Hepatocyte (in vitro differentiated cells): ENCODE results near the gene GSX2. TPM values are rescaled to one million over a fixed set of nuclear protein-coding genes. Genes with fewer than 3 reads are reported as not detected.

ENCODE experiments used
- DNase-seq: peaks from one replicate; pipeline ENCODE4 v3.0.0-alpha.2; 2016; ENCODE audit warnings: low spot score
- H2AFZ ChIP-seq: fragments of 200-600 bp; sonication (generic); 2 replicates; pipeline ENCODE4 v1.6.0; 2016; ENCODE audit warnings: antibody characterized with exemption, mild to moderate bottlenecking
- H3K27ac ChIP-seq: fragments of 200-600 bp; sonication (generic); 2 replicates; pipeline ENCODE4 v1.5.1; 2016; ENCODE audit warnings: mild to moderate bottlenecking
- H3K27me3 ChIP-seq: fragments of 200-600 bp; sonication (generic); 2 replicates; pipeline ENCODE4 v1.6.1; 2016
- H3K36me3 ChIP-seq: fragments of 200-600 bp; sonication (generic); replicated peaks from 2 replicates; pipeline ENCODE4 v1.5.1; 2016; ENCODE audit warnings: low read depth; ENCODE audit not compliant: insufficient read depth
- H3K4me1 ChIP-seq: fragments of 200-600 bp; sonication (generic); 2 replicates; pipeline ENCODE4 v1.5.1; 2016; ENCODE audit warnings: mild to moderate bottlenecking, moderate library complexity; ENCODE audit not compliant: insufficient read depth
- H3K4me2 ChIP-seq: fragments of 200-600 bp; sonication (generic); 2 replicates; pipeline ENCODE4 v1.6.0; 2016
- H3K4me3 ChIP-seq: fragments of 200-600 bp; sonication (generic); 2 replicates; pipeline ENCODE4 v1.5.1; 2016; ENCODE audit warnings: mild to moderate bottlenecking
- H3K79me2 ChIP-seq: fragments of 200-600 bp; sonication (generic); 2 replicates; pipeline ENCODE4 v1.6.0; 2017; ENCODE audit warnings: mild to moderate bottlenecking
- H3K9me2 ChIP-seq: fragments of 200-600 bp; sonication (generic); replicated peaks from 2 replicates; pipeline ENCODE4 v1.6.0; 2017; ENCODE audit warnings: mild to moderate bottlenecking; ENCODE audit not compliant: insufficient read depth
- H3K9me3 ChIP-seq: fragments of 200-600 bp; sonication (generic); 2 replicates; pipeline ENCODE4 v1.5.1; 2016; ENCODE audit warnings: low read depth, mild to moderate bottlenecking
- H4K20me1 ChIP-seq: fragments of 200-600 bp; sonication (generic); 2 replicates; pipeline ENCODE4 v1.6.0; 2016; ENCODE audit warnings: mild to moderate bottlenecking; ENCODE audit not compliant: insufficient read depth, poor library complexity, severe bottlenecking
- CTCF ChIP-seq: fragments of 200-600 bp; sonication (generic); IDR thresholded peaks from 2 replicates; pipeline ENCODE4 v1.5.1; 2016; ENCODE audit warnings: antibody characterized with exemption, mild to moderate bottlenecking; ENCODE audit not compliant: poor library complexity
- EZH2 ChIP-seq: fragments of 200-600 bp; sonication (generic); IDR thresholded peaks from 2 replicates; pipeline ENCODE4 v1.6.1; 2016; ENCODE audit warnings: antibody characterized with exemption, mild to moderate bottlenecking, borderline replicate concordance
- EZH2phosphoT487 ChIP-seq: fragments of 200-600 bp; sonication (generic); IDR thresholded peaks from one replicate; pipeline ENCODE4 v1.6.1; 2018; ENCODE audit warnings: antibody characterized with exemption, mild to moderate bottlenecking, low read depth, moderate library complexity; ENCODE audit not compliant: unreplicated experiment, severe bottlenecking
- WGBS: methylation state at CpG from one replicate; pipeline ENCODE4 v1.1.6; 2016; ENCODE audit warnings: low lambda C conversion rate; ENCODE audit errors: missing lambda C conversion rate; 5-methylcytosine and 5-hydroxymethylcytosine counted together
- polyA plus RNA-seq: library from polyadenylated mRNA; unstranded; fragments of >200 nt; fragmentation: Nextera tagmentation; extraction: Ambion mirVana; gene quantifications from 2 replicates; pipeline ENCODE4 v1.2.1, GENCODE V29; 2016
- total RNA-seq: library from RNA; depleted of rRNA; stranded (reverse); fragments of >200 nt; gene quantifications from 2 replicates; pipeline ENCODE4 v1.2.3, GENCODE V29; 2014

Gene GSX2
- total and polyA plus RNA-seq, 2 experiments from 2014 or later: not detected

- H3K27me3 ChIP-seq: peaks cover 7% of the 10 kb centered on the region
- no peak overlapping the region for H3K4me3 ChIP-seq
- H3K36me3 ChIP-seq: no peaks in the 10 kb centered on the region
- TF ChIP-seq EZH2phosphoT487 (no peak), EZH2 (no peak), CTCF (no peak)
- H3K4me1 ChIP-seq: no peaks in the 10 kb centered on the region
- no peak overlapping the region for H3K27ac ChIP-seq
- H3K4me2 ChIP-seq: no peak overlapping the region
- H4K20me1 ChIP-seq: no peaks in the 10 kb centered on the region
- no peaks in the 10 kb centered on the region for H3K9me3 ChIP-seq
- H3K79me2 ChIP-seq: no peaks in the 10 kb centered on the region
- H2AFZ ChIP-seq: no peak overlapping the region
- H3K9me2 ChIP-seq: no peaks in the 10 kb centered on the region
- WGBS: 90% methylated on average over 3 of the region's 3 CpGs
- DNase-seq: no peak
Observed at GRCh38 chr4:54085284-54085683, 14.7 kb upstream of the GSX2 start.

DNA sequence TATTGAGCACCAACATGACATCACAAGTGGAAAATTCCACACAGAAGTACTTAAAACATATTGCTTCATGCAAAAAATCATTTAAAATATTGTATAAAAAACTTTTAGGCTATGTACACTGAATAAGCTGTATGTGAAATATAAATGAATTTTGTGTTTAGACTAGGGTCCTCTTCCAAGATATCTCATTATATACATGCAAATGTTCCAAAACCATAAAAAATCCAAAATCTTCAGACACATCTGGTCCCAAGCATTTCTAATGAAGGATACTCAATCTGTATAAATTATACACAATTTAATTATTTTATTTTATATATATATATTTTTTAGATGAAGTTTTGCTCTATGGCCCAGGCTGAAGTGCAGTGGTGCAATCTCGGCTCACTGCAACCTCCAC is 10.1 kb upstream of the GSX2 start:
- no peak overlapping the region for H3K27ac ChIP-seq
- 100% methylated on average over 1 of the region's 1 CpG for WGBS
- peaks cover 10% of the 10 kb centered on the region for H3K4me1 ChIP-seq
- H3K4me2 ChIP-seq: no peak overlapping the region
- no peaks in the 10 kb centered on the region for H3K79me2 ChIP-seq
- H4K20me1 ChIP-seq: no peaks in the 10 kb centered on the region
- no peak for TF ChIP-seq CTCF
- TF ChIP-seq EZH2phosphoT487: no peak
- no peak for TF ChIP-seq EZH2
- H3K27me3 ChIP-seq: peaks cover 34% of the 10 kb centered on the region
- no peaks in the 10 kb centered on the region for H3K36me3 ChIP-seq
- no peak overlapping the region for H3K4me3 ChIP-seq
- no peaks in the 10 kb centered on the region for H3K9me3 ChIP-seq
- H3K9me2 ChIP-seq: no peaks in the 10 kb centered on the region
- DNase-seq: no peak
- H2AFZ ChIP-seq: no peak overlapping the region

DNA sequence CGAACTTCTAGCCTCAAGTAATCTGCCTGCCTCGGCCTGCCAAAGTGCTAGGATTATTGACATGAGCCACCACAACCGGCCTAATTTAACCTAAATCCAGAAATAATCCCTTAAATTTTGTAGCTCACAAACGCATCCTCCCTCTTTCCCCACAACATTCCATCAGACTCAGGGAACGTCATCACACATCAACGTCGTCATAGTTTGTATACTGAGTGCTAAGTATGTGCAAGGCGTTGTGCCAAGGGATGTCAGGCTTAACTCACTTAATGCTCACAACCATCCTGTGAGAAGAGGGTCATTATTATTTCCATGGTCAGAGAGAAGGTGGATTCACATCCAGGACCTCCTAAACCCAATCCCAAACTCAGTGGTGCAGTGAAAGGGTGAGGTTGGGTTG is 9.6 kb upstream of the GSX2 start:
- Histone ChIP-seq H3K79me2 (no peaks in the 10 kb centered on the region), H3K4me2 (no peak overlapping the region), H3K27me3 (peaks cover 39% of the 10 kb centered on the region), H4K20me1 (no peaks in the 10 kb centered on the region), H3K9me2 (no peaks in the 10 kb centered on the region), H2AFZ (no peak overlapping the region), H3K4me1 (peaks cover 10% of the 10 kb centered on the region), H3K9me3 (no peaks in the 10 kb centered on the region), H3K36me3 (no peaks in the 10 kb centered on the region), H3K4me3 (no peak overlapping the region), H3K27ac (no peak overlapping the region)
- no peak for DNase-seq
- TF ChIP-seq CTCF: no peak
- no peak for TF ChIP-seq EZH2phosphoT487
- no peak for TF ChIP-seq EZH2
- 58% methylated on average over 8 of the region's 8 CpGs for WGBS

GRCh38 chr4:54090804-54091623 is 8.9 kb upstream of the GSX2 start:
- Histone ChIP-seq H2AFZ (peak overlapping the region; percentile 76), H3K4me1 (peaks cover 10% of the 10 kb centered on the region), H3K36me3 (no peaks in the 10 kb centered on the region), H3K9me2 (no peaks in the 10 kb centered on the region), H4K20me1 (no peaks in the 10 kb centered on the region), H3K9me3 (no peaks in the 10 kb centered on the region), H3K4me3 (peak overlapping the region; percentile 61), H3K79me2 (no peaks in the 10 kb centered on the region), H3K4me2 (peak overlapping the region; percentile 95), H3K27ac (no peak overlapping the region), H3K27me3 (peaks cover 45% of the 10 kb centered on the region)
- peak; percentile 55 for DNase-seq
- WGBS: 20% methylated on average over 27 of the region's 27 CpGs
- no peak for TF ChIP-seq CTCF
- TF ChIP-seq EZH2: no peak
- TF ChIP-seq EZH2phosphoT487: no peak
